ENCODE measurements around the gene FMN1. TPM values are rescaled to one million over a fixed set of nuclear protein-coding genes. Genes with fewer than 3 reads are reported as not detected.

Gene FMN1
- total RNA-seq, 4 donors from 2014 or later = 12.6 to 52.2 (median 20.1) TPM

DNA sequence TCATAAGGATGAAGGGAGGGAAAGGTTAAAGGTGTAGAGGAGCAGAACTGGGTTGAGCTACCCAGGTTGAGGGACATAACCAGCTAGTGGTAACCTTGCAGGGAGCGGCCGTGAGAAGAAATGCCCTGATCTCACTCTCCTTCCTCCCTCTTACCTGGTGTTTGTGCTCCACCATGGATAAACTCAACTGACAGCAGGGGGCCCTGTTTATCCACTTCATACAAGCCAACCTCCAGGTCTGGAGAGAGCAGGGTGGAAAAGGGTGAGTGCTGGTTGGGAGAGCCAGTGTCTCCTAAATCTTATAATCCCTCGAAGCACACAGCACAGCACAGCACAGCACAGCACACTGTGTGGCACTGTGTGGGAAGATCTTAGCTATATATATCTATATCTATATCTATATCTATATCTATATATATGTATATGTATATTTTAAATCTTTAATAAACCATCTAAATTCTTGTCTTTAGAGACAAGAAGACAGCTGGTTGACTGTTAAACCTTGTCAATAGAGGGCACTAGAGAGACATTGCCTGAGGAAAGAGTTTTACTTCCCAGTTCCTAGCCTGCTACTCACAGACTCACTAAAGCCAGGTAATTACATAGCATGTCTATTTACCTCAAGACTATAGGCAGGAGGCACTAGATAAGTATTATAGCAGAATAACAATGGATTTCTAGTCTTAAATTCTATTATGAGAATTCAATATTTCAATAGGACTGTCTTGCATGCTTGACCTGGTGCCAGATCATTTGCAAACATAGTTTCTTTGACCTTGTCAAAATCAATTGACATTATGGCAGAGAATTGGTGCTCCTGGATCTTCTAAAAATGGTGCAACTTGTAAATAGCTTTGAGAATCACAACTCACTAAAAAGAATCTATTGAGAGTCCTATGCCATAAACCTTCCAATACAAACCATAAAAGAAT is 21.7 kb upstream of the FMN1 start:
- TF ChIP-seq POLR2A (IDR thresholded peaks at IDR 0.05) = no peak
- DNase-seq (ENCODE audit: low spot score in 2 of 2) = no peak
- no peak overlapping the region for H3K4me3 ChIP-seq (ENCODE audit: low read depth, poor library complexity, severe bottlenecking)
- 92 to 94% methylated on average over 3 of the region's 3 CpGs for WGBS, 2 donors
- intact Hi-C loops (cut with DNase I; ENCODE audit: low total_unique reads) = no loop called here

GRCh38 chr15:33211176-33211808 is 16.8 kb upstream of the FMN1 start:
- WGBS, 2 donors = 43 to 45% methylated on average over 3 of the region's 3 CpGs
- TF ChIP-seq CTCF (IDR thresholded peaks at IDR 0.05) (no peak), POLR2A (IDR thresholded peaks at IDR 0.05) (no peak)
- intact Hi-C loops (cut with DNase I; ENCODE audit: low total_unique reads) = no loop called here
- H3K4me3 ChIP-seq (ENCODE audit: low read depth, poor library complexity, severe bottlenecking) = no peak overlapping the region
- peak in 1 of 2 donors; percentile 69 for DNase-seq (ENCODE audit: low spot score in 2 of 2)

DNA sequence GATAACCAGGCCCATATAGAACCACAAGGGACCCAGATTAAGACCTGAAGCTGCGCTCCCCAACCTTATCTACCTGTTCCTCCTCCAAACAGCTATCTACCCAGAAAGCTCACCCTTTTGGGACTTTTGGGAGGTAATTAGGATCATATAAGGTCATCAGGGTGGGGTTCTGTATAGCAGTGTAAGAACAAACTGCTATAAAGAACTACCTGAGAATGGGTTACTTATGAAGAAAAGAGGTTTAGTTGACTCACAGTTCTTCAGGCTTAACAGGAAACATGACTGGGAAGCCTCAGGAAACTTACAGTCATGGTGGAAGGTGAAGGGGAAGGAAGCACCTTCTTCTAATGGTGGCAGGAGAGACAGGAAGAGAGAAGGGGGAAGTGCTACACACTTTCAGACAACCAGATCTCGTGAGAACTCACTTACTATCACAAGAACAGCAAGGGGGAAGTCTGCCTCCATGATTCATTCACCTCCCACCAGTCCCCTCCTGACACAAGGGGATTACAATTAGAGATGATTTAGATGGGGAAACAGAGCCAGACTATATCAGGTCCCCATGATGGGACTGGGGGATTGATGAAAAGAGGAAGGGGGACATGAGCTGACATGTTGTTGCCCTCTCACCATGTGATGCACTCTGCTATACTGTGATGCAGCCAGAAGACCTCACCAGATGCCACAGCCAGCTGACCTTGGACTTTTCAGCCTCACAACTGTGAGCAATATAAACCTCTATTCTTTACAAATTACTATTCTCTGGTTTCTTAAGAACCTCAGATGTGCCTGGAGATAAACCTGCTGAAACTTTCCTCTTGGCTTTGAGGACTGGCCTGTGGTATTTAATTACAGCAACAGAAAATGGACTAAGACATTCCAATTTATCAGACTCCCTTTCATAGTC is 15.3 kb upstream of the FMN1 start:
- WGBS, 2 donors = 74 to 86% methylated on average over 2 of the region's 2 CpGs
- TF ChIP-seq CTCF (IDR thresholded peaks at IDR 0.05) (no peak), POLR2A (IDR thresholded peaks at IDR 0.05) (no peak)
- intact Hi-C loops (cut with DNase I; ENCODE audit: low total_unique reads) = no loop called here
- DNase-seq (ENCODE audit: low spot score in 2 of 2) = no peak
- no peak overlapping the region for H3K4me3 ChIP-seq (ENCODE audit: low read depth, poor library complexity, severe bottlenecking)

- WGBS, 2 donors = 73 to 76% methylated on average over 4 of the region's 4 CpGs
Observed at GRCh38 chr15:33207646-33208045, 13.1 kb upstream of the FMN1 start.

GRCh38 chr15:33206366-33206765 is 11.9 kb upstream of the FMN1 start:
- DNase-seq (ENCODE audit: low spot score in 2 of 2) = no peak
- intact Hi-C loops (cut with DNase I; ENCODE audit: low total_unique reads) = no loop called here
- no peak for TF ChIP-seq CTCF (IDR thresholded peaks at IDR 0.05)
- no peak for TF ChIP-seq POLR2A (IDR thresholded peaks at IDR 0.05)
- no peak overlapping the region for H3K4me3 ChIP-seq (ENCODE audit: low read depth, poor library complexity, severe bottlenecking)
- WGBS, 2 donors = 70 to 81% methylated on average over 3 of the region's 3 CpGs

More at GRCh38 chr15:33207646-33208045, 13.1 kb upstream of the FMN1 start:
- H3K4me3 ChIP-seq (ENCODE audit: low read depth, poor library complexity, severe bottlenecking) = no peak overlapping the region
- intact Hi-C loops (cut with DNase I; ENCODE audit: low total_unique reads) = no loop called here
- no peak for DNase-seq (ENCODE audit: low spot score in 2 of 2)
- no peak for TF ChIP-seq CTCF (IDR thresholded peaks at IDR 0.05)
- TF ChIP-seq POLR2A (IDR thresholded peaks at IDR 0.05) = no peak
